HG02623 (cell line): ENCODE data around the gene TRERF1.

Experiments used
- ATAC-seq: cut with Tn5 transposase; IDR thresholded peaks from one replicate; pipeline ENCODE4 v1.9.1; 2021; ENCODE audit warnings: moderate library complexity; ENCODE audit not compliant: unreplicated experiment

The TRERF1 gene

GRCh38 chr6:42424906-42425474, 26.7 kb downstream of the TRERF1 start:
- ATAC-seq: no peak

- no peak for ATAC-seq
Measured at GRCh38 chr6:42423244-42423643, 28.5 kb downstream of the TRERF1 start.

GRCh38 chr6:42420741-42421140, 31.0 kb downstream of the TRERF1 start:
- no peak for ATAC-seq

- ATAC-seq: no peak
Measured at GRCh38 chr6:42419490-42420280, 32.0 kb downstream of the TRERF1 start.

- no peak for ATAC-seq
Measured at GRCh38 chr6:42418724-42419123, 33.0 kb downstream of the TRERF1 start.

GRCh38 chr6:42417641-42418112, 34.0 kb downstream of the TRERF1 start:
- ATAC-seq: no peak

- ATAC-seq: no peak
Measured at GRCh38 chr6:42411406-42411805, 40.3 kb downstream of the TRERF1 start.

- no peak for ATAC-seq
Measured at GRCh38 chr6:42410861-42411260, 40.9 kb downstream of the TRERF1 start.

GRCh38 chr6:42409581-42409980, 42.1 kb downstream of the TRERF1 start:
- ATAC-seq: no peak

- ATAC-seq: no peak
Measured at GRCh38 chr6:42407379-42407778, 44.3 kb downstream of the TRERF1 start.

- ATAC-seq: no peak
Measured at GRCh38 chr6:42406306-42407280, 45.1 kb downstream of the TRERF1 start.

- ATAC-seq: no peak
Measured at GRCh38 chr6:42405021-42405420, 46.7 kb downstream of the TRERF1 start.

- no peak for ATAC-seq
Measured at GRCh38 chr6:42404484-42404883, 47.2 kb downstream of the TRERF1 start.

GRCh38 chr6:42403831-42404230, 47.9 kb downstream of the TRERF1 start:
- no peak for ATAC-seq

- no peak for ATAC-seq
Measured at GRCh38 chr6:42403421-42403820, 48.3 kb downstream of the TRERF1 start.

- no peak for ATAC-seq
Measured at GRCh38 chr6:42402184-42402583, 49.5 kb downstream of the TRERF1 start.

- ATAC-seq: no peak
Measured at GRCh38 chr6:42401613-42401951, 50.1 kb downstream of the TRERF1 start.

GRCh38 chr6:42400886-42401612, 50.7 kb downstream of the TRERF1 start:
- no peak for ATAC-seq

- ATAC-seq: no peak
Measured at GRCh38 chr6:42400061-42400760, 51.5 kb downstream of the TRERF1 start.

GRCh38 chr6:42396720-42397119, 55.0 kb downstream of the TRERF1 start:
- ATAC-seq: no peak
